ENCODE measurements around the gene RBM33.
"Not testable (repeated sequence)": the region's sequence is repeated elsewhere in the genome, so short reads cannot be mapped to it uniquely, and the experiment has no call there.

RBM33 gene

GRCh38 chr7:155644178-155644970 is at the start of gene RBM33:
TSS of gene RBM33 (plus strand) at chr7:155644661. CDS start at chr7:155644877, 216 bp downstream.
- peak; percentile 70 to 85 for DNase-seq

GRCh38 chr7:155594961-155595366 is 49.5 kb upstream of the RBM33 start:
- no peak for DNase-seq

GRCh38 chr7:155597753-155598140 is 46.7 kb upstream of the RBM33 start:
- DNase-seq, result no peak

GRCh38 chr7:155598810-155599210 is 45.7 kb upstream of the RBM33 start:
- DNase-seq, result peak; percentile 63 to 73

GRCh38 chr7:155602156-155602555 is 42.3 kb upstream of the RBM33 start:
- DNase-seq, result no peak

- DNase-seq, result no peak
Measured at GRCh38 chr7:155602750-155603149, 41.7 kb upstream of the RBM33 start.

GRCh38 chr7:155603205-155603857 is 41.1 kb upstream of the RBM33 start:
- no peak for DNase-seq

- DNase-seq, result no peak
Measured at GRCh38 chr7:155603858-155604503, 40.5 kb upstream of the RBM33 start.

GRCh38 chr7:155604504-155604997 is 39.9 kb upstream of the RBM33 start:
- no peak for DNase-seq

- no peak for DNase-seq
Measured at GRCh38 chr7:155609185-155609584, 35.3 kb upstream of the RBM33 start.

GRCh38 chr7:155610633-155611193 is 33.7 kb upstream of the RBM33 start:
- DNase-seq, result peak in 1 of 2 experiments; percentile 15

- DNase-seq, result no peak
Measured at GRCh38 chr7:155611808-155612447, 32.5 kb upstream of the RBM33 start.

- DNase-seq, result no peak
Measured at GRCh38 chr7:155612658-155613057, 31.8 kb upstream of the RBM33 start.

- DNase-seq, result not testable (repeated sequence)
Measured at GRCh38 chr7:155615085-155615484, 29.4 kb upstream of the RBM33 start.

GRCh38 chr7:155618708-155619633 is 25.5 kb upstream of the RBM33 start:
- no peak for DNase-seq

- DNase-seq, result no peak
Measured at GRCh38 chr7:155619634-155620271, 24.7 kb upstream of the RBM33 start.

GRCh38 chr7:155620497-155620896 is 24.0 kb upstream of the RBM33 start:
- DNase-seq, result no peak

- no peak for DNase-seq
Measured at GRCh38 chr7:155621418-155621980, 23.0 kb upstream of the RBM33 start.

GRCh38 chr7:155624412-155624811 is 20.0 kb upstream of the RBM33 start:
- DNase-seq, result no peak

GRCh38 chr7:155625557-155625956 is 18.9 kb upstream of the RBM33 start:
- DNase-seq, result no peak

GRCh38 chr7:155629171-155629570 is 15.3 kb upstream of the RBM33 start:
- no peak for DNase-seq
